ENCODE data around the gene P3H2.
"Not testable (repeated sequence)": the region's sequence is repeated elsewhere in the genome, so short reads cannot be mapped to it uniquely, and the experiment has no call there.

The P3H2 gene

GRCh38 chr3:190083635-190084034 lies 37.1 kb downstream of the P3H2 start:
- DNase-seq (ENCODE audit: low read depth) = no peak

GRCh38 chr3:190081389-190081788 lies 39.3 kb downstream of the P3H2 start:
- DNase-seq (ENCODE audit: low read depth) = no peak

DNA sequence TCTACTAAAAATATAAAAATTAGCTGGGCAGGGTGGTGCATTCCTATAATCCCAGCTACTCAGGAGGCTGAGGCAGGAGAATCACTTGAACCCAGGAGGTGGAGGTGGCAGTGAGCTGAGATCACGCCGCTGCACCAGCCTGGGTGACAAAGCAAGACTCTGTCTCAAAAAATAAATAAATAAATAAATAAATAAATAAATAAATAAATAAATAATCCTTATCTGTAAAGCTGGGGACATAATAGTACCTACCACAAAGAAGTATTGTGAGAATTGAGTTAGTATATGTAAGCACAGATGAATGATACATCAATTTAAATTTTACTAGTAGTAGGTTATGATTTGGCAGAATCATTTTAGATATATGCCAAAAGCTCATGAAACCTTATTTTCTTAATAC lies 41.5 kb downstream of the P3H2 start:
- not testable (repeated sequence) for DNase-seq (ENCODE audit: low read depth)

DNA sequence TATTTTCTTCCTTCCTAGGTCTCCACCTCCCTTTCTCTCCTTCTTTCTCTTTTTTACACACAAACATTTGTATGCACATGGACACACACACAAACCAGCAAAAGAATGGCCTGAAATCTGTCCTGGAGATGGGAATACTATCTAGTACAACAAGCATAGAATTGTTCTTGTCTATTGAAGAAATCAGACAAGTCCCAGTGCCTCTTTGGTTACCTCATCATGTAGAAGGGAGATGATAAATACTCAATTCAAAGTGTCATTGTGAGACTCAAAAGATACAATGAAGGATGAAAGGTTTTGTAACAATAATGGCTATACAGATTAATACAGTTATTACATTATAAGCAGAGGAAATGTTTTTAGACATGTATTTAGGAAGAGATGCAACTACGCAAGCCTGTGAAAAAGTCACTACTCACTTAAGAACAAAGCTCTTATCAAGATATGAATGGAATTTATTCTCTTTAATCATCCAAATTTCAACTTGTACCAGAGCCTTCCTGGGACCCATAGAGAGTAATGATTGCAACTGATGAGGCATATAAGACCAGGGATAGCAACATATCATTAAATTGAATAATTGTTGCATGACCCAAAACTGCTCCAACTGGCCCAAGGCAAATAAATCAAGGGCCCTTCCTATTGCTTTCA lies 43.2 kb downstream of the P3H2 start:
- DNase-seq (ENCODE audit: low read depth) = no peak

- no peak for DNase-seq (ENCODE audit: low read depth)
Measured at GRCh38 chr3:190076601-190077394, 43.9 kb downstream of the P3H2 start.

DNA sequence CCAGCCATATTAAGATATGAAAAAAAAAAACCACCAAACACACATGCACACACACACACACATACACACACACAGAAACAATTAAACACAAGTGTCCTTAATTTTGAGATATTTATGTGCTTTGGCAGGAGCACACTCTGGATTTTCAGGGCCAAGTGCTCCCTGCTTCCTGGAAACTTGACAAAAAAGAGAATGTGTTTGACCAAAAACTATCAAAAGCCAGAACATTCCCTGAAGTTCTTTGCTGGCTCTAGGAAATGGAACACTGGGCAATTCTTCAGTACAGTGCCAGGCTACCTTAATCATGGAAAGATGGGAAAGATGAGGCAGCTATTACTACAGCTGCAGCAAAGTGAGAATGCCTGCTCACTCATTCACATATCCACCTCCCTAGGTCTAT lies 44.6 kb downstream of the P3H2 start:
- no peak for DNase-seq (ENCODE audit: low read depth)

DNA sequence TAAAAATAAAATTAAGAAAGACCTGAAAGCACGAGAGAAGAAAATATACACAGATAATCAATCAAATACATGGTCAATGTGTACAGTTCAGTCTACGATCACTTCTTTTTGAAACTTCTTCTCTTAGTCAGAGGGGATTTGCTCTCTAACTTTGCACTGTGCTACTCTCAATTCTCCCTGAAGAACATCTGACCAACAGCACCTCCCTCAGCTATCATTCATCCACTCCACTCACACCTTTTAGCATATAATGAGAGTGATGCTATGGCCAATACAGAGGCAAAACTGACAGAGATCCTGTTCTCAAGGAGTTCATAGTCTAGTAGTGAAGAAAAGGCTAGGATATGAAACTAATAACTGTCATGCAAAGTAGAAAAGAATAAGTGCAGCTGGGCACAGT lies 45.9 kb downstream of the P3H2 start:
- no peak for DNase-seq (ENCODE audit: low read depth)

GRCh38 chr3:190073264-190074008 lies 47.3 kb downstream of the P3H2 start:
- DNase-seq (ENCODE audit: low read depth) = no peak

- no peak for DNase-seq (ENCODE audit: low read depth)
Measured at GRCh38 chr3:190072856-190073255, 47.8 kb downstream of the P3H2 start.

- not testable (repeated sequence) for DNase-seq (ENCODE audit: low read depth)
Measured at GRCh38 chr3:190071921-190072320, 48.8 kb downstream of the P3H2 start.

- no peak for DNase-seq (ENCODE audit: low read depth)
Measured at GRCh38 chr3:190070622-190071347, 49.9 kb downstream of the P3H2 start.

GRCh38 chr3:190065204-190065603 lies 55.5 kb downstream of the P3H2 start:
- no peak for DNase-seq (ENCODE audit: low read depth)

GRCh38 chr3:190064659-190065058 lies 56.0 kb downstream of the P3H2 start:
- no peak for DNase-seq (ENCODE audit: low read depth)

- DNase-seq (ENCODE audit: low read depth) = no peak
Measured at GRCh38 chr3:190064112-190064511, 56.6 kb downstream of the P3H2 start.

GRCh38 chr3:190063490-190063889 lies 57.2 kb downstream of the P3H2 start:
- no peak for DNase-seq (ENCODE audit: low read depth)

- no peak for DNase-seq (ENCODE audit: low read depth)
Measured at GRCh38 chr3:190060192-190060775, 60.4 kb downstream of the P3H2 start.

- DNase-seq (ENCODE audit: low read depth) = no peak
Measured at GRCh38 chr3:190059242-190059590, 61.5 kb downstream of the P3H2 start.

- DNase-seq (ENCODE audit: low read depth) = no peak
Measured at GRCh38 chr3:190058521-190059241, 62.0 kb downstream of the P3H2 start.

DNA sequence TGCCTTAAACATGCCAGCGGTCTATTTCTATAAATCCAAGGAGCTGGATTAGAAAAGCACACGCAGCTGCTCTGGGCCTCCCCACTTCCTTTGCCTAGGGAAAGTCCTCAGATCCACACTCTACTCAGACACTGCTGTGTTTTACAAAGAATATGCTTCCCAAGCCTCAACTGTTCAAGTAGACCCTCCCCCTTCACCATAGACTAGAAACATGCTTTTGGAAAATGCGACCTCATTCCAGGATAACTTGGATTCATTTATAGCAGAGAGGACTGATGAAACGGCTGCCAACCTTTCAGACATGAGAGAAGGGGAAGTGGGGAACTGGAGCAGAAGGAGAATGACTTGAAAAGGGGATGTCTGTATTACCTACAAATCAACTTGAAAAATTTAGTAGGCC lies 64.0 kb downstream of the P3H2 start:
- no peak for DNase-seq (ENCODE audit: low read depth)

DNA sequence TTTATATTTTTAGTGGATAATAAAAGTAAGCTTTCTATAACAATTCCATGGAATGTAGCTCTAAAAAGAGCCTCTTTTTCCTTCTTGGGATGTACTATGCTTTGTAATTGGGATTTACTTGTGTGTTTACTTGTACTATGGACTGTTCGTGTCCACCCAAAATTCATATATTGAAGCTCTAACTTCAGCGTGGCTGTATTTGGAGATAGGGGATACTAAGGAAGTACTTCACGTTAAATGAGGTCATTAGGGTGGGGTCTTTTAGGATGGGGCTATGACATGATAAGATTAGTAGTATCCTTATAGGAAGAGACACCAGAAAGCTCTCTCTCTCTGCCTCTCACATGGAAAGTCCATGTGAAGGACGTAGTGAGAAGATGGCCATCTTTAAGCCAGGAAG lies 64.9 kb downstream of the P3H2 start:
- no peak for DNase-seq (ENCODE audit: low read depth)

GRCh38 chr3:190053919-190054672 lies 66.6 kb downstream of the P3H2 start:
- DNase-seq (ENCODE audit: low read depth) = no peak

Measured in stimulated activated CD8-positive, alpha-beta memory T cell treated with anti-CD3 and anti-CD28 coated beads, Interleukin-12 subunit alpha, Interleukin-12 subunit beta, amount 100 ng/mL, for 4 hours (primary cell).